BE2C (cell line): ENCODE data around the gene ZNF81.
A peak's percentile ranks its signal among the peaks of the same experiment; 100 is the strongest.

ENCODE experiments used
- DNase-seq: peaks from one replicate; pipeline ENCODE4 v3.0.0-alpha.2; 2020
- H3K27me3 ChIP-seq: fragments of 250-450 bp; sonication (Bioruptor Pico); 2 replicates; pipeline ENCODE4 v1.5.1; 2020; ENCODE audit warnings: mild to moderate bottlenecking
- H3K36me3 ChIP-seq: fragments of 250-450 bp; sonication (Bioruptor Pico); 2 replicates; pipeline ENCODE4 v1.5.1; 2020; ENCODE audit warnings: mild to moderate bottlenecking
- H3K4me1 ChIP-seq: fragments of 250-450 bp; sonication (Bioruptor Pico); 2 replicates; pipeline ENCODE4 v1.5.1; 2020
- H3K4me3 ChIP-seq: 2 replicates; pipeline ENCODE4 v1.5.1; 2011; ENCODE audit warnings: low read depth, low read length
- H3K9me3 ChIP-seq: fragments of 250-450 bp; sonication (Bioruptor Pico); 2 replicates; pipeline ENCODE4 v1.5.1; 2020
- TF ChIP-seq, protein P1 (sequence below): IDR thresholded peaks from 2 replicates; pipeline ENCODE4 v1.5.1; 2012; ENCODE audit warnings: mild to moderate bottlenecking, low read depth, low read length

Gene ZNF81

DNA sequence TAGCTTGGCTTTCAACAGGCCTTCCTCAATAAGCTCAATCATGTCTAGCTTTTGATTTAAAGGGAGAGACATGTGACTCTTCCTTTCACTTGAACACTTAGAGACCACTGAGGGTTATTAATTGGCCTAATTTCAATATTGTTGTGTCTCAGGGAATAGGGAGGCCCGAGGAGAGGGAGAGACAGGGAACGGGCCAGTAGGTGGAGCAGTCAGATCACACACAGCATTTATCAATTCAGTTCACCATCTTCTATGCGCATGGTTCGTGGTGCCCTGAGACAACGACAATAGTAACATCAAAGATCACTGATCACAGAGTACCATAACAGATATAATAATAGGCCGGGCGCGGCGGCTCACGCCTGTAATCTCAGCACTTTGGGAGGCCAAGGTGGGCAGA, 17.8 kb downstream of the ZNF81 start:
- H3K9me3 ChIP-seq = no peaks in the 10 kb centered on the region
- H3K4me1 ChIP-seq = no peaks in the 10 kb centered on the region
- no peaks in the 10 kb centered on the region for H3K27me3 ChIP-seq
- DNase-seq = peak; percentile 31
- TF ChIP-seq, protein P1, sequence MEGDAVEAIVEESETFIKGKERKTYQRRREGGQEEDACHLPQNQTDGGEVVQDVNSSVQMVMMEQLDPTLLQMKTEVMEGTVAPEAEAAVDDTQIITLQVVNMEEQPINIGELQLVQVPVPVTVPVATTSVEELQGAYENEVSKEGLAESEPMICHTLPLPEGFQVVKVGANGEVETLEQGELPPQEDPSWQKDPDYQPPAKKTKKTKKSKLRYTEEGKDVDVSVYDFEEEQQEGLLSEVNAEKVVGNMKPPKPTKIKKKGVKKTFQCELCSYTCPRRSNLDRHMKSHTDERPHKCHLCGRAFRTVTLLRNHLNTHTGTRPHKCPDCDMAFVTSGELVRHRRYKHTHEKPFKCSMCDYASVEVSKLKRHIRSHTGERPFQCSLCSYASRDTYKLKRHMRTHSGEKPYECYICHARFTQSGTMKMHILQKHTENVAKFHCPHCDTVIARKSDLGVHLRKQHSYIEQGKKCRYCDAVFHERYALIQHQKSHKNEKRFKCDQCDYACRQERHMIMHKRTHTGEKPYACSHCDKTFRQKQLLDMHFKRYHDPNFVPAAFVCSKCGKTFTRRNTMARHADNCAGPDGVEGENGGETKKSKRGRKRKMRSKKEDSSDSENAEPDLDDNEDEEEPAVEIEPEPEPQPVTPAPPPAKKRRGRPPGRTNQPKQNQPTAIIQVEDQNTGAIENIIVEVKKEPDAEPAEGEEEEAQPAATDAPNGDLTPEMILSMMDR = peak; percentile 54
- H3K4me3 ChIP-seq = no peak overlapping the region
- H3K36me3 ChIP-seq = no peaks in the 10 kb centered on the region

DNA sequence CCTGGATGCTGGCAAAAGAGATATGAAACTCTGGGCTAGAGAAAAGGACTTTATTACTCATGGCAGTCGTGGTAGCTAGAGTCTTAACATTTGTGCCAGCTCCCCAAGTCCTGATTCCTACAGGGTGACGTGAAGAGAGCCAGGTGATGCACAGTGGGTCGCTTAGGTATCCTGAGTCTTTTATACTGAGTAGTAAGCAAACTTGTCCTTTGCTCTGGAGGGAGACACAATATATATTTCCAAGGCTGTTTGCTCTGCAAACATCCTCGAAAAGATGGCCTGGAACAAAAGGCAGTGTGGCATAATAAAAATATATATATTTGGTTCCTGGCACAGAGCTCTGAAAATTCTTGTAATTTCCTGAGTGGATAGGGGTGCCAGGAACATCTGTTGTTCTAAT, 23.0 kb downstream of the ZNF81 start:
- Histone ChIP-seq H3K9me3 (no peaks in the 10 kb centered on the region), H3K27me3 (no peaks in the 10 kb centered on the region), H3K4me1 (no peaks in the 10 kb centered on the region), H3K4me3 (no peak overlapping the region), H3K36me3 (no peaks in the 10 kb centered on the region)
- DNase-seq = no peak
- TF ChIP-seq, protein P1 = no peak

DNA sequence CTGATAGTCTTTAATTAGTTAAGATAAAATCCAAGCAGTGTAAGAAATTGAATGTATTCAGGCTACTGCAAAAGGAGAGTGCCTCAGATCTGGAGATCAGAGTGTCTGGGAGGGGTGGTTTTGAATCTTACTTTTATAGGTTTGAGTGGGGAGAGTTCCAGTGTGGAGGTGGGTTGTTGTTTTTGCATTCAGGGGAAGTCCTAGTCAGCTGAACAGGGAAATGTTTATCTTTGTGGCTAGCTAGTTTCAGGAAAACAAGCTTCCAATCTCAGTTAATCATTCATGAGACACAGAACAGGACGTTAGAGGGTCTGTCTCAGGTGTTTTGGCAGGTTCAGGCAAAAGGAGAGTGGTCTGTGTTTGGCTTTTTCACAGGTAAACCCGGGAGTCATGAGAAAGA, 26.0 kb downstream of the ZNF81 start:
- Histone ChIP-seq H3K27me3 (no peaks in the 10 kb centered on the region), H3K4me3 (no peak overlapping the region), H3K4me1 (no peaks in the 10 kb centered on the region), H3K9me3 (no peaks in the 10 kb centered on the region), H3K36me3 (no peaks in the 10 kb centered on the region)
- DNase-seq = no peak
- TF ChIP-seq, protein P1 = no peak

DNA sequence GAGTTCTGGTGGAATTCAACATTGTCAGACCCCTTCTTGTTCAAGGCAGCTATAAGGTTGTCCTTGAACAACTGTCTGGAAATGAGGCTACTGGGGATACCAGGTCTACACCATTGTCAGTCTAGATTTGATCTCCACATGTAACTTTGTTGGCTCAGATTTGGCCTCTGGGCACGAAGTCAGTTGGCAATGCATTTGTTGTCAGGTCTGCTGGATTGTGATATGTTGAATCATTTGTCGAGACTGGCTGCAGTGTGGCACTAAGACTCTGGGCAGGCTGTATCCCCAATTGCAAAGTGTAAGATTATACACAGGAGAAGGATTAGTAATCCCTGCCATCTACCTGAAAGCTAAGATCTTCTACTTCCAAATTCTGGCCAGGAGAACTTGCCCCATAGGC, 26.5 kb downstream of the ZNF81 start:
- no peak for DNase-seq
- no peak overlapping the region for H3K4me3 ChIP-seq
- no peaks in the 10 kb centered on the region for H3K4me1 ChIP-seq
- H3K36me3 ChIP-seq = no peaks in the 10 kb centered on the region
- H3K27me3 ChIP-seq = no peaks in the 10 kb centered on the region
- TF ChIP-seq, protein P1 = no peak
- H3K9me3 ChIP-seq = no peaks in the 10 kb centered on the region

DNA sequence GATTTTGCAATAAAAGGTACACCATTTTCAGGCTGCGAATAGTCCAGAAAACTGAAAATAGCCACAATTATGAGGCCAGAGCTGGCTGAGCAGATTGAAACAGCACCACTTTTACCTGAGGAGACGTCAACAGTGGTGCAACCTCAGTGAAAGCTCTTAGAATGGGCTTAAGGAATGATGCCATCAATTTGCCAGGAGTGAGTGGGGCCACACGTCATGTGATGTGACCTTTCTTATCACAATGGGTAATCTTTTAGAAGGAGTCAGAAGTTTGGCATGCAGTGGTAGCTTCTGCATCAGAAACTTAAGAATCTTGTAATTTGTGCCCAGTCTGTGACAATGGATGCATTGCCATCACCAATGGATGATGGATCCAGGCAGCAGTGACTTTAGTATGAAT, 27.6 kb downstream of the ZNF81 start:
- Histone ChIP-seq H3K4me1 (no peaks in the 10 kb centered on the region), H3K4me3 (no peak overlapping the region), H3K36me3 (no peaks in the 10 kb centered on the region), H3K9me3 (no peaks in the 10 kb centered on the region), H3K27me3 (no peaks in the 10 kb centered on the region)
- TF ChIP-seq, protein P1 = no peak
- DNase-seq = no peak

DNA sequence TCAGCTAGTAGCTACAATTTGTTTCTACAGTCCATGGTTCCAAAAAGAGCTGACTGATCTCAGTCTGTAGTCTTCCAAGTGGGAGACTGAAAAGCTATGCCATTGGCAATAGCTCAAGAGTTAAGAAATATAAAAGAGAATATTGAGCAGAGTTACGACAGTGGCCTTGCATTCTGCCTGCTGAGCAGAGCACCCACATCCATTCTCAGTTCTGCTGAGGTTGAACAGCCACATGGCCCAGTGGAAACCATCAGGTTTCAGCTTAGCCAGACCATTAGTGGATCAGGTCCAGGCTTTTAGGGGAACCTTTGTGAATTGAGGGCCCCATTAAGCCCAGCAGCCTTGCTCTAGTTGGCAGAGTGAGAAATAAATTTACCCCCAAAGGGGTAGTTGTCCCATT, 28.1 kb downstream of the ZNF81 start:
- no peak overlapping the region for H3K4me3 ChIP-seq
- DNase-seq = no peak
- H3K36me3 ChIP-seq = no peaks in the 10 kb centered on the region
- H3K4me1 ChIP-seq = no peaks in the 10 kb centered on the region
- TF ChIP-seq, protein P1 = no peak
- no peaks in the 10 kb centered on the region for H3K27me3 ChIP-seq
- no peaks in the 10 kb centered on the region for H3K9me3 ChIP-seq
